Keratinocyte (primary cell): ENCODE measurements around the gene RNF148. TPM values are rescaled to one million over a fixed set of nuclear protein-coding genes. Genes with fewer than 3 reads are reported as not detected.

Source experiments
- DNase-seq: peaks from one replicate; pipeline ENCODE4 v3.0.0-alpha.2; 2011; ENCODE audit warnings: low read depth, missing footprints, low spot score
- FAIRE-seq: peaks from 2 replicates; lab custom pipeline; 2011; peaks lifted over from hg19 to GRCh38; lab: Jason Lieb, UNC
- H2AFZ ChIP-seq: 2 replicates; pipeline ENCODE4 v1.6.0; 2012; ENCODE audit warnings: low read length, control low read depth, inconsistent platforms; ENCODE audit not compliant: control insufficient read depth
- H3K27ac ChIP-seq: 2 replicates; pipeline ENCODE4 v1.5.1; 2011; ENCODE audit warnings: low read length; ENCODE audit not compliant: control insufficient read depth, insufficient read depth
- H3K27me3 ChIP-seq: 3 replicates; pipeline ENCODE4 v1.6.0; 2011; ENCODE audit warnings: low read length; ENCODE audit not compliant: control insufficient read depth, insufficient read depth; ENCODE audit errors: extremely low read depth
- H3K36me3 ChIP-seq, 2 experiments: 2 replicates in 1 of 2; 3 replicates in 1 of 2; pipeline ENCODE4 v1.5.1; 2011; ENCODE audit warnings: low read length in 2 of 2, mild to moderate bottlenecking in 1 of 2; ENCODE audit not compliant: control insufficient read depth in 2 of 2, insufficient read depth in 2 of 2; ENCODE audit errors: extremely low read depth in 1 of 2
- H3K4me1 ChIP-seq: 3 replicates; pipeline ENCODE4 v1.5.1; 2011; ENCODE audit warnings: low read length; ENCODE audit not compliant: control insufficient read depth, insufficient read depth; ENCODE audit errors: extremely low read depth
- H3K4me2 ChIP-seq: 3 replicates; pipeline ENCODE4 v1.6.0; 2011; ENCODE audit warnings: low read depth, low read length; ENCODE audit not compliant: control insufficient read depth, insufficient read depth; ENCODE audit errors: extremely low read depth
- H3K4me3 ChIP-seq, 3 experiments: fragments of 200-600 bp in 1 of 3; sonication (generic) in 1 of 3; 2 replicates in 2 of 3; 3 replicates in 1 of 3; pipeline ENCODE4 v1.5.1; 2011 to 2016; ENCODE audit warnings: low read length in 3 of 3, mild to moderate bottlenecking in 3 of 3, control low read depth in 2 of 3, inconsistent platforms in 1 of 3, low read depth in 1 of 3, mixed read lengths in 1 of 3, mixed run types in 1 of 3, moderate library complexity in 1 of 3; ENCODE audit not compliant: control insufficient read depth in 2 of 3, insufficient read depth in 2 of 3; ENCODE audit errors: extremely low read depth in 1 of 3
- H3K79me2 ChIP-seq: 2 replicates; pipeline ENCODE4 v1.6.0; 2012; ENCODE audit warnings: low read length; ENCODE audit not compliant: control insufficient read depth, insufficient read depth
- H3K9ac ChIP-seq: 3 replicates; pipeline ENCODE4 v1.6.0; 2011; ENCODE audit warnings: low read length; ENCODE audit not compliant: control insufficient read depth, insufficient read depth; ENCODE audit errors: extremely low read depth
- H3K9me1 ChIP-seq: 3 replicates; pipeline ENCODE4 v1.6.0; 2011; ENCODE audit warnings: low read length; ENCODE audit not compliant: control insufficient read depth, insufficient read depth; ENCODE audit errors: extremely low read depth
- H3K9me3 ChIP-seq: 2 replicates; pipeline ENCODE4 v1.5.1; 2012; ENCODE audit warnings: low read depth, low read length; ENCODE audit not compliant: control insufficient read depth
- H4K20me1 ChIP-seq: 3 replicates; pipeline ENCODE4 v1.6.0; 2011; ENCODE audit warnings: low read length; ENCODE audit not compliant: control insufficient read depth, insufficient read depth; ENCODE audit errors: extremely low read depth
- EZH2 ChIP-seq: IDR thresholded peaks from one replicate; pipeline ENCODE4 v1.6.1; 2012; ENCODE audit warnings: inconsistent platforms, mild to moderate bottlenecking, low read length, moderate library complexity
- dilution Hi-C: fragments of 300-500 bp; cut with MboI; formaldehyde crosslinking; loops from one replicate; pipeline ENCODE4 v1.7.0; 2020; ENCODE audit warnings: low sequenced_read_pairs; ENCODE audit not compliant: extremely low pct_ligation_motif_present
- polyA plus RNA-seq, 5 experiments: library from polyadenylated mRNA; depleted of rRNA in 3 of 5; stranded (reverse) in 3 of 5; stranded (forward) in 1 of 5; unstranded in 1 of 5; fragments of >200 nt; gene quantifications; 1 replicate in 1 of 5; 2 replicates in 3 of 5; 3 replicates in 1 of 5; pipeline versions ENCODE4 v1.2.1 to v1.2.3, GENCODE V29; 2011 to 2012; ENCODE audit warnings: missing spikeins in 2 of 5, low read depth in 1 of 5, low replicate concordance in 1 of 5
- TF ChIP-seq, protein P1 (sequence below), 3 experiments: IDR thresholded peaks in 1 of 3; conservative IDR thresholded peaks in 1 of 3; optimal IDR thresholded peaks in 1 of 3; 2 replicates in 2 of 3; 3 replicates in 1 of 3; pipeline versions ENCODE3 to v1.5.1; 2011; ENCODE audit warnings: low read length in 3 of 3, mild to moderate bottlenecking in 3 of 3, moderate library complexity in 2 of 3, control low read depth in 1 of 3, inconsistent platforms in 1 of 3; ENCODE audit not compliant: insufficient read depth in 2 of 3; ENCODE audit errors: extremely low read depth in 1 of 3

Gene RNF148
- polyA plus RNA-seq, 1 donor (not counting 4 experiments of a cell fraction or from before 2014, with no cell fraction given) = not detected

DNA sequence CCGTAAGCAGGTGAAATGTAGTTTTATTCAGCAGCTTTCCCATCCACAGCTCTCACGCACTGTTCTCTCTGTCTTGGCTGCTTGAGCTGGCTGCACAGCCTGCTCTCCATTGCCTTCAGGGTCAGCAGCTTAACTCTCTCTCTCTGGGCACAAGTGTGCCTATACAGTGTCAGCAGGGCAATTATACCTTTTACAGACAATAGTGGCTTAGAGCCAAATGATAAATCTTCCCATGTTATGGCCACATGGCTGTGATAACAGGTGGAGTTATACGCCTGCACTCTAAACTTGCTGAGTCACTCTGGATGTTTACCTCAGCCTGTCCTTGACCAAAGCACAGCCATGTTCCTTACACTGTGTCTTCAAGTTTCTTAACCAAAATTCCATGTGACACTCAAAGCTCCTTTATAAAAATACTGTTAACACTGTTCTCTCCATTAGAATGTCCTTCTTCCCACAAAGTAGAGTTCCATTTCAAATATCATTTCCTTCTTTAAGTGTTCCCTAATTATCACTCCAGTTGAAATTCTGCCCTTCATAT, 9.9 kb downstream of the RNF148 start:
- DNase-seq = no peak
- TF ChIP-seq, protein P1, sequence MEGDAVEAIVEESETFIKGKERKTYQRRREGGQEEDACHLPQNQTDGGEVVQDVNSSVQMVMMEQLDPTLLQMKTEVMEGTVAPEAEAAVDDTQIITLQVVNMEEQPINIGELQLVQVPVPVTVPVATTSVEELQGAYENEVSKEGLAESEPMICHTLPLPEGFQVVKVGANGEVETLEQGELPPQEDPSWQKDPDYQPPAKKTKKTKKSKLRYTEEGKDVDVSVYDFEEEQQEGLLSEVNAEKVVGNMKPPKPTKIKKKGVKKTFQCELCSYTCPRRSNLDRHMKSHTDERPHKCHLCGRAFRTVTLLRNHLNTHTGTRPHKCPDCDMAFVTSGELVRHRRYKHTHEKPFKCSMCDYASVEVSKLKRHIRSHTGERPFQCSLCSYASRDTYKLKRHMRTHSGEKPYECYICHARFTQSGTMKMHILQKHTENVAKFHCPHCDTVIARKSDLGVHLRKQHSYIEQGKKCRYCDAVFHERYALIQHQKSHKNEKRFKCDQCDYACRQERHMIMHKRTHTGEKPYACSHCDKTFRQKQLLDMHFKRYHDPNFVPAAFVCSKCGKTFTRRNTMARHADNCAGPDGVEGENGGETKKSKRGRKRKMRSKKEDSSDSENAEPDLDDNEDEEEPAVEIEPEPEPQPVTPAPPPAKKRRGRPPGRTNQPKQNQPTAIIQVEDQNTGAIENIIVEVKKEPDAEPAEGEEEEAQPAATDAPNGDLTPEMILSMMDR (optimal IDR thresholded peaks at IDR 0.05 in 1 of 3, IDR thresholded peaks at IDR 0.05 in 1 of 3, conservative IDR thresholded peaks at IDR 0.05 in 1 of 3; ENCODE audit: extremely low read depth in 1 of 3, insufficient read depth in 2 of 3, low read length in 3 of 3) = no peak
- TF ChIP-seq EZH2 = no peak
- Histone ChIP-seq H3K79me2 (no peaks in the 10 kb centered on the region), H4K20me1 (no peaks in the 10 kb centered on the region), H3K4me1 (no peaks in the 10 kb centered on the region), H2AFZ (no peak overlapping the region), H3K4me3 (no peak overlapping the region), H3K27me3 (no peaks in the 10 kb centered on the region), H3K36me3 (no peaks in the 10 kb centered on the region), H3K9me1 (no peaks in the 10 kb centered on the region), H3K27ac (no peak overlapping the region), H3K4me2 (no peak overlapping the region), H3K9me3 (peaks cover 2% of the 10 kb centered on the region), H3K9ac (no peak overlapping the region)
- FAIRE-seq = no peak
- dilution Hi-C loops = no loop called here

DNA sequence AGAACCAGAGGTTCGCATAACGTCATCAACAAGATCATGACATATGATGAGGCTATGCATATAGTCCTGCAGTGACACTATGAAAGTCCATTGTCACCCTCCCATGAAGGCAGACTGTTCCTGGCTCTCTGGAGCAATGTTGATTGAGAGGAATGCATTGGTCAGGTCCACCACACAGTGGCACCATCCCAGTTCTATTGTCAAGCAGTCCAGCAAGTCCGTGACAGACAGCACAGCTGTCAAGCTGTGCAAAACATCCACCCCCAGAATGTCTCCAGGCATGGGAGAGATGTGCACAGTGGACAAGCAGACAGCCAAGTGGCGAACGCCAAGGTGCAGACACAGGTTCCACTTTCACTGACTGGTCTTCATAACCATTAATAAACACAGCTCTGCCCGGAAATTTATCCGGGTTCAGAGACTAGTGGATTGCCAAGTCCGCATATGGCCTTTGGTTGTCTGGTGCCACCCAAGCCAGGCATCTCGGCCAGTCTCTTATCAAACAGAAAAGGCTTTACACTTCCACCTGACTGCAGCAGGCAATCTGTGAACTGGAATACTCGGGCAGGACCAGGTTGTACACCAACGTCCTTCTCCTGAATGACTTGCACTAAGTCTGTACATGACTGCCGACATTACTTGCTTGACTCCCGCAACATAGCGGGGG, 11.0 kb downstream of the RNF148 start:
- no peak overlapping the region for H3K4me3 ChIP-seq
- no peaks in the 10 kb centered on the region for H3K4me1 ChIP-seq
- no peaks in the 10 kb centered on the region for H3K9me1 ChIP-seq
- dilution Hi-C loops = no loop called here
- no peak for TF ChIP-seq EZH2
- TF ChIP-seq, protein P1 (optimal IDR thresholded peaks at IDR 0.05 in 1 of 3, IDR thresholded peaks at IDR 0.05 in 1 of 3, conservative IDR thresholded peaks at IDR 0.05 in 1 of 3; ENCODE audit: extremely low read depth in 1 of 3, insufficient read depth in 2 of 3, low read length in 3 of 3) = no peak
- no peak overlapping the region for H3K9ac ChIP-seq
- DNase-seq (no peak), FAIRE-seq (no peak)
- no peaks in the 10 kb centered on the region for H3K79me2 ChIP-seq
- no peaks in the 10 kb centered on the region for H3K36me3 ChIP-seq
- no peak overlapping the region for H2AFZ ChIP-seq
- no peak overlapping the region for H3K27ac ChIP-seq
- no peak overlapping the region for H3K4me2 ChIP-seq
- H3K27me3 ChIP-seq = no peaks in the 10 kb centered on the region
- peaks cover 2% of the 10 kb centered on the region for H3K9me3 ChIP-seq
- no peaks in the 10 kb centered on the region for H4K20me1 ChIP-seq
